GM23338 (cell line): ENCODE data around the gene GNLY. TPM values are rescaled to one million over a fixed set of nuclear protein-coding genes. Genes with fewer than 3 reads are reported as not detected.

Experiments used
- ATAC-seq: fragments of 200-7000 bp; cut with Tn5 transposase; 3 replicates; pipeline ENCODE4 v1.9.1; 2020
- DNase-seq: peaks from one replicate; pipeline ENCODE4 v3.0.0-alpha.2; 2015; ENCODE audit warnings: low spot score
- H2AFZ ChIP-seq: fragments of 200-600 bp; sonication (generic); 2 replicates; pipeline ENCODE4 v1.8.0; 2016; ENCODE audit warnings: antibody characterized with exemption, mild to moderate bottlenecking, moderate library complexity
- H3F3A ChIP-seq: fragments of 200-600 bp; sonication (generic); replicated peaks from 2 replicates; pipeline ENCODE4 v1.8.0; 2017; ENCODE audit warnings: antibody characterized with exemption, mixed run types, low read depth
- H3K27ac ChIP-seq: fragments of 200-600 bp; sonication (generic); 2 replicates; pipeline ENCODE4 v1.6.1; 2016; ENCODE audit warnings: low read depth
- H3K27me3 ChIP-seq: fragments of 200-600 bp; sonication (generic); 2 replicates; pipeline ENCODE4 v1.8.0; 2016; ENCODE audit warnings: mild to moderate bottlenecking, mixed run types, moderate library complexity; ENCODE audit not compliant: insufficient read depth
- H3K36me3 ChIP-seq: fragments of 200-600 bp; sonication (generic); 2 replicates; pipeline ENCODE4 v1.8.0; 2016; ENCODE audit warnings: mild to moderate bottlenecking; ENCODE audit not compliant: insufficient read depth
- H3K4me1 ChIP-seq: fragments of 200-600 bp; sonication (generic); 2 replicates; pipeline ENCODE4 v1.8.0; 2016; ENCODE audit warnings: mild to moderate bottlenecking, moderate library complexity; ENCODE audit not compliant: insufficient read depth
- H3K4me2 ChIP-seq: fragments of 200-600 bp; sonication (generic); 2 replicates; pipeline ENCODE4 v1.7.1; 2017; ENCODE audit warnings: mixed run types
- H3K4me3 ChIP-seq: fragments of 200-600 bp; sonication (generic); 2 replicates; pipeline ENCODE4 v1.6.1; 2016; ENCODE audit warnings: mixed run types
- H3K79me2 ChIP-seq: fragments of 200-600 bp; sonication (generic); replicated peaks from 2 replicates; pipeline ENCODE4 v1.8.0; 2017; ENCODE audit warnings: mild to moderate bottlenecking; ENCODE audit not compliant: insufficient read depth
- H3K9me2 ChIP-seq: fragments of 200-600 bp; sonication (generic); 2 replicates; pipeline ENCODE4 v1.8.0; 2017; ENCODE audit not compliant: insufficient read depth
- H4K20me1 ChIP-seq: fragments of 200-600 bp; sonication (generic); replicated peaks from 2 replicates; pipeline ENCODE4 v1.8.0; 2017; ENCODE audit warnings: mild to moderate bottlenecking; ENCODE audit not compliant: insufficient read depth
- H3K27ac Mint-ChIP-seq: 2 replicates; pipeline ENCODE4 v1.8.0; 2020; ENCODE audit warnings: inconsistent platforms, mild to moderate bottlenecking, moderate library complexity, mixed read lengths
- H3K27me3 Mint-ChIP-seq: 3 replicates; pipeline ENCODE4 v1.8.0; 2022; ENCODE audit warnings: low read depth, mild to moderate bottlenecking, moderate library complexity, mixed read lengths, inconsistent platforms; ENCODE audit not compliant: insufficient read depth, poor library complexity
- H3K36me3 Mint-ChIP-seq: 3 replicates; pipeline ENCODE4 v1.8.0; 2021; ENCODE audit warnings: low read depth, mild to moderate bottlenecking, inconsistent platforms, moderate library complexity, mixed read lengths
- H3K4me1 Mint-ChIP-seq: 3 replicates; pipeline ENCODE4 v1.8.0; 2020; ENCODE audit warnings: mild to moderate bottlenecking, inconsistent platforms, mixed read lengths
- H3K4me3 Mint-ChIP-seq: 3 replicates; pipeline ENCODE4 v1.8.0; 2021; ENCODE audit warnings: moderate library complexity, mild to moderate bottlenecking, inconsistent platforms, mixed read lengths
- H3K9me3 Mint-ChIP-seq: 3 replicates; pipeline ENCODE4 v1.8.0; 2020; ENCODE audit warnings: moderate library complexity, mild to moderate bottlenecking, inconsistent platforms, mixed read lengths
- CREB1 ChIP-seq: fragments of 250-450 bp; sonication (Bioruptor Pico); IDR thresholded peaks from 2 replicates; pipeline ENCODE4 v1.5.0; 2020; ENCODE audit warnings: low read depth, mild to moderate bottlenecking, moderate library complexity
- EZH2 ChIP-seq: fragments of 200-600 bp; sonication (generic); IDR thresholded peaks from one replicate; pipeline ENCODE4 v1.8.0; 2017; ENCODE audit warnings: antibody characterized with exemption, mild to moderate bottlenecking, low read depth; ENCODE audit not compliant: unreplicated experiment
- EZH2phosphoT487 ChIP-seq: fragments of 200-600 bp; sonication (generic); IDR thresholded peaks from one replicate; pipeline ENCODE4 v1.8.1; 2018; ENCODE audit warnings: antibody characterized with exemption; ENCODE audit not compliant: unreplicated experiment
- JUNB ChIP-seq: IDR thresholded peaks from one replicate; pipeline ENCODE4 v1.6.1; 2016; ENCODE audit warnings: antibody characterized with exemption; ENCODE audit not compliant: unreplicated experiment
- NANOG ChIP-seq: IDR thresholded peaks from 2 replicates; pipeline ENCODE4 v1.6.1; 2016; ENCODE audit warnings: antibody characterized with exemption, borderline replicate concordance
- POLR2AphosphoS5 ChIP-seq: IDR thresholded peaks from 2 replicates; pipeline ENCODE4 v1.6.1; 2016; ENCODE audit warnings: antibody characterized with exemption, low read depth
- STAT1 ChIP-seq: IDR thresholded peaks from one replicate; pipeline ENCODE4 v1.6.1; 2016; ENCODE audit warnings: antibody characterized with exemption; ENCODE audit not compliant: unreplicated experiment
- ZNF114 ChIP-seq: fragments of 250-450 bp; sonication (Bioruptor Pico); IDR thresholded peaks from 2 replicates; pipeline ENCODE4 v1.5.0; 2020; ENCODE audit warnings: mild to moderate bottlenecking, moderate library complexity
- ZNF331 ChIP-seq: fragments of 250-450 bp; sonication (Bioruptor Pico); IDR thresholded peaks from 2 replicates; pipeline ENCODE4 v1.5.0; 2020; ENCODE audit warnings: low read depth, mild to moderate bottlenecking, moderate library complexity
- polyA plus RNA-seq: library from polyadenylated mRNA; unstranded; fragments of >200 nt; fragmentation: Nextera tagmentation; extraction: Ambion mirVana; gene quantifications from 2 replicates; pipeline ENCODE4 v1.2.1, GENCODE V29; 2016
- total RNA-seq: library from RNA; depleted of rRNA; stranded (reverse); fragments of >200 nt; shearing (Covaris generic); gene quantifications from 2 replicates; pipeline ENCODE4 v1.2.3, GENCODE V29; 2014
- TF ChIP-seq, protein P1 (sequence below): IDR thresholded peaks from 2 replicates; pipeline ENCODE4 v1.6.1; 2016; ENCODE audit warnings: antibody characterized with exemption
- TF ChIP-seq, protein P2 (sequence below): IDR thresholded peaks from one replicate; pipeline ENCODE4 v1.6.1; 2018; ENCODE audit warnings: antibody characterized with exemption; ENCODE audit not compliant: unreplicated experiment
- TF ChIP-seq, protein P3 (sequence below), 2 experiments: fragments of 200-600 bp in 1 of 2; sonication (generic) in 1 of 2; conservative IDR thresholded peaks; 2 replicates each; pipeline versions ENCODE4 v1.5.1 to v1.6.1; 2016 to 2017; ENCODE audit warnings: antibody characterized with exemption in 2 of 2, low read depth in 2 of 2, mild to moderate bottlenecking in 2 of 2, moderate library complexity in 1 of 2
- TF ChIP-seq, protein P4 (sequence below): fragments of 250-450 bp; sonication (Bioruptor Pico); IDR thresholded peaks from 2 replicates; pipeline ENCODE4 v1.5.0; 2020; ENCODE audit warnings: mild to moderate bottlenecking, moderate library complexity

The GNLY gene
- total and polyA plus RNA-seq, 2 experiments from 2014 or later = not detected

DNA sequence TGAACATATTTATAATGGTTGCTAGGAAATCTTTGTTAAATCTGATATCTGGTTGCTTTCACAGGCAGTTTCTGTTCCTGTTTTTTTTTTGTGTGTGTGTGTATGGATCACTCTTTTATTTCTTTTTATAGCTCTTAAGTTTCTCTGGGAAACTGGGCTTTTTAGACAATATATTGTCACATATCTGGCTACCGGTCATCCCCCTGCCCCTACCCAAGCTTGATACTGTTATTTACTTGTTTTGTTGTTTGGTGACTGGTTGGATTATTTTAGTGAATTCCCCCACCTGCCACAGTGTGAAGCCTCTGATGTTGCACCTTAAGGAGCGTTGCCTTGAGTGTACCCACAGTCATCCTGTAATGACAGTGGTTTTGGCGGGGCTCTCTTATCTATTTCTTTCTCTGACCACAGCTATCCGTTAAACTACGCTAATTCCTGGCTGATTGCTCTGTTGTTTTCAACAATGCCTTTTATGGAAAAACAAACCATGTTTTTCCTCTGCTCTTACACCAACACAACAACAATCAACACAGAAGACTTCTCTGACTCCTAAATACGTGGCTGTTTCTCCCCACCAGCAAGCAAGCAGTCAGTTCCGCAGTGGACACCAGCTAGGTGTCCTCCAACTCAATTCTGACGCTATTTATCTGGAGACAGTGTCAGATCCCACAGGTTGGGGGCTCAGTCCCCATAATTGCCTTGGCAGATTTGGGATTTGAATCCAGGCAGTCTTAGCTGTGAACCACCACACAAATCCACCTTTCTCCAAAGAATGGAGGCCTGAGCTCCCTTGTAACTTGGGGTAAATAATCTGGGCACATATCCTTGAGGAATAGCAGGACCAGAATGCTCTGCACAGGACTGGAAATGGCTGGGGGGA is 10.9 kb downstream of the GNLY start:
- Histone ChIP-seq H3K4me2 (no peak overlapping the region), H2AFZ (no peak overlapping the region; the same call in 1 of the 2 replicates), H3F3A (no peaks in the 10 kb centered on the region), H3K27me3 (peaks cover 6% of the 10 kb centered on the region; the same call in 1 of the 2 replicates), H3K27ac (no peak overlapping the region), H3K36me3 (no peaks in the 10 kb centered on the region), H3K4me1 (peaks cover 16% of the 10 kb centered on the region), H4K20me1 (no peaks in the 10 kb centered on the region), H3K79me2 (no peaks in the 10 kb centered on the region), H3K9me2 (no peaks in the 10 kb centered on the region), H3K4me3 (no peak overlapping the region)
- no peak for ATAC-seq
- no peaks in the 10 kb centered on the region for H3K36me3 Mint-ChIP-seq
- H3K9me3 Mint-ChIP-seq = no peaks in the 10 kb centered on the region
- no peak for DNase-seq
- H3K4me3 Mint-ChIP-seq = no peak overlapping the region
- TF ChIP-seq POLR2AphosphoS5 = no peak
- TF ChIP-seq, protein P1, sequence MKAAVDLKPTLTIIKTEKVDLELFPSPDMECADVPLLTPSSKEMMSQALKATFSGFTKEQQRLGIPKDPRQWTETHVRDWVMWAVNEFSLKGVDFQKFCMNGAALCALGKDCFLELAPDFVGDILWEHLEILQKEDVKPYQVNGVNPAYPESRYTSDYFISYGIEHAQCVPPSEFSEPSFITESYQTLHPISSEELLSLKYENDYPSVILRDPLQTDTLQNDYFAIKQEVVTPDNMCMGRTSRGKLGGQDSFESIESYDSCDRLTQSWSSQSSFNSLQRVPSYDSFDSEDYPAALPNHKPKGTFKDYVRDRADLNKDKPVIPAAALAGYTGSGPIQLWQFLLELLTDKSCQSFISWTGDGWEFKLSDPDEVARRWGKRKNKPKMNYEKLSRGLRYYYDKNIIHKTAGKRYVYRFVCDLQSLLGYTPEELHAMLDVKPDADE = no peak
- TF ChIP-seq EZH2phosphoT487 = no peak
- TF ChIP-seq JUNB = no peak
- no peak for TF ChIP-seq ZNF114 (CRISPR knock-in tag)
- TF ChIP-seq ZNF331 (CRISPR knock-in tag) = no peak
- no peak for TF ChIP-seq NANOG
- TF ChIP-seq, protein P2, sequence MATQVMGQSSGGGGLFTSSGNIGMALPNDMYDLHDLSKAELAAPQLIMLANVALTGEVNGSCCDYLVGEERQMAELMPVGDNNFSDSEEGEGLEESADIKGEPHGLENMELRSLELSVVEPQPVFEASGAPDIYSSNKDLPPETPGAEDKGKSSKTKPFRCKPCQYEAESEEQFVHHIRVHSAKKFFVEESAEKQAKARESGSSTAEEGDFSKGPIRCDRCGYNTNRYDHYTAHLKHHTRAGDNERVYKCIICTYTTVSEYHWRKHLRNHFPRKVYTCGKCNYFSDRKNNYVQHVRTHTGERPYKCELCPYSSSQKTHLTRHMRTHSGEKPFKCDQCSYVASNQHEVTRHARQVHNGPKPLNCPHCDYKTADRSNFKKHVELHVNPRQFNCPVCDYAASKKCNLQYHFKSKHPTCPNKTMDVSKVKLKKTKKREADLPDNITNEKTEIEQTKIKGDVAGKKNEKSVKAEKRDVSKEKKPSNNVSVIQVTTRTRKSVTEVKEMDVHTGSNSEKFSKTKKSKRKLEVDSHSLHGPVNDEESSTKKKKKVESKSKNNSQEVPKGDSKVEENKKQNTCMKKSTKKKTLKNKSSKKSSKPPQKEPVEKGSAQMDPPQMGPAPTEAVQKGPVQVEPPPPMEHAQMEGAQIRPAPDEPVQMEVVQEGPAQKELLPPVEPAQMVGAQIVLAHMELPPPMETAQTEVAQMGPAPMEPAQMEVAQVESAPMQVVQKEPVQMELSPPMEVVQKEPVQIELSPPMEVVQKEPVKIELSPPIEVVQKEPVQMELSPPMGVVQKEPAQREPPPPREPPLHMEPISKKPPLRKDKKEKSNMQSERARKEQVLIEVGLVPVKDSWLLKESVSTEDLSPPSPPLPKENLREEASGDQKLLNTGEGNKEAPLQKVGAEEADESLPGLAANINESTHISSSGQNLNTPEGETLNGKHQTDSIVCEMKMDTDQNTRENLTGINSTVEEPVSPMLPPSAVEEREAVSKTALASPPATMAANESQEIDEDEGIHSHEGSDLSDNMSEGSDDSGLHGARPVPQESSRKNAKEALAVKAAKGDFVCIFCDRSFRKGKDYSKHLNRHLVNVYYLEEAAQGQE = no peak
- TF ChIP-seq CREB1 = no peak
- TF ChIP-seq, protein P3, sequence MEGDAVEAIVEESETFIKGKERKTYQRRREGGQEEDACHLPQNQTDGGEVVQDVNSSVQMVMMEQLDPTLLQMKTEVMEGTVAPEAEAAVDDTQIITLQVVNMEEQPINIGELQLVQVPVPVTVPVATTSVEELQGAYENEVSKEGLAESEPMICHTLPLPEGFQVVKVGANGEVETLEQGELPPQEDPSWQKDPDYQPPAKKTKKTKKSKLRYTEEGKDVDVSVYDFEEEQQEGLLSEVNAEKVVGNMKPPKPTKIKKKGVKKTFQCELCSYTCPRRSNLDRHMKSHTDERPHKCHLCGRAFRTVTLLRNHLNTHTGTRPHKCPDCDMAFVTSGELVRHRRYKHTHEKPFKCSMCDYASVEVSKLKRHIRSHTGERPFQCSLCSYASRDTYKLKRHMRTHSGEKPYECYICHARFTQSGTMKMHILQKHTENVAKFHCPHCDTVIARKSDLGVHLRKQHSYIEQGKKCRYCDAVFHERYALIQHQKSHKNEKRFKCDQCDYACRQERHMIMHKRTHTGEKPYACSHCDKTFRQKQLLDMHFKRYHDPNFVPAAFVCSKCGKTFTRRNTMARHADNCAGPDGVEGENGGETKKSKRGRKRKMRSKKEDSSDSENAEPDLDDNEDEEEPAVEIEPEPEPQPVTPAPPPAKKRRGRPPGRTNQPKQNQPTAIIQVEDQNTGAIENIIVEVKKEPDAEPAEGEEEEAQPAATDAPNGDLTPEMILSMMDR (conservative IDR thresholded peaks at IDR 0.05; ENCODE audit: low read depth in 2 of 2) = no peak
- TF ChIP-seq STAT1 = no peak
- no peak for TF ChIP-seq EZH2
- TF ChIP-seq, protein P4, sequence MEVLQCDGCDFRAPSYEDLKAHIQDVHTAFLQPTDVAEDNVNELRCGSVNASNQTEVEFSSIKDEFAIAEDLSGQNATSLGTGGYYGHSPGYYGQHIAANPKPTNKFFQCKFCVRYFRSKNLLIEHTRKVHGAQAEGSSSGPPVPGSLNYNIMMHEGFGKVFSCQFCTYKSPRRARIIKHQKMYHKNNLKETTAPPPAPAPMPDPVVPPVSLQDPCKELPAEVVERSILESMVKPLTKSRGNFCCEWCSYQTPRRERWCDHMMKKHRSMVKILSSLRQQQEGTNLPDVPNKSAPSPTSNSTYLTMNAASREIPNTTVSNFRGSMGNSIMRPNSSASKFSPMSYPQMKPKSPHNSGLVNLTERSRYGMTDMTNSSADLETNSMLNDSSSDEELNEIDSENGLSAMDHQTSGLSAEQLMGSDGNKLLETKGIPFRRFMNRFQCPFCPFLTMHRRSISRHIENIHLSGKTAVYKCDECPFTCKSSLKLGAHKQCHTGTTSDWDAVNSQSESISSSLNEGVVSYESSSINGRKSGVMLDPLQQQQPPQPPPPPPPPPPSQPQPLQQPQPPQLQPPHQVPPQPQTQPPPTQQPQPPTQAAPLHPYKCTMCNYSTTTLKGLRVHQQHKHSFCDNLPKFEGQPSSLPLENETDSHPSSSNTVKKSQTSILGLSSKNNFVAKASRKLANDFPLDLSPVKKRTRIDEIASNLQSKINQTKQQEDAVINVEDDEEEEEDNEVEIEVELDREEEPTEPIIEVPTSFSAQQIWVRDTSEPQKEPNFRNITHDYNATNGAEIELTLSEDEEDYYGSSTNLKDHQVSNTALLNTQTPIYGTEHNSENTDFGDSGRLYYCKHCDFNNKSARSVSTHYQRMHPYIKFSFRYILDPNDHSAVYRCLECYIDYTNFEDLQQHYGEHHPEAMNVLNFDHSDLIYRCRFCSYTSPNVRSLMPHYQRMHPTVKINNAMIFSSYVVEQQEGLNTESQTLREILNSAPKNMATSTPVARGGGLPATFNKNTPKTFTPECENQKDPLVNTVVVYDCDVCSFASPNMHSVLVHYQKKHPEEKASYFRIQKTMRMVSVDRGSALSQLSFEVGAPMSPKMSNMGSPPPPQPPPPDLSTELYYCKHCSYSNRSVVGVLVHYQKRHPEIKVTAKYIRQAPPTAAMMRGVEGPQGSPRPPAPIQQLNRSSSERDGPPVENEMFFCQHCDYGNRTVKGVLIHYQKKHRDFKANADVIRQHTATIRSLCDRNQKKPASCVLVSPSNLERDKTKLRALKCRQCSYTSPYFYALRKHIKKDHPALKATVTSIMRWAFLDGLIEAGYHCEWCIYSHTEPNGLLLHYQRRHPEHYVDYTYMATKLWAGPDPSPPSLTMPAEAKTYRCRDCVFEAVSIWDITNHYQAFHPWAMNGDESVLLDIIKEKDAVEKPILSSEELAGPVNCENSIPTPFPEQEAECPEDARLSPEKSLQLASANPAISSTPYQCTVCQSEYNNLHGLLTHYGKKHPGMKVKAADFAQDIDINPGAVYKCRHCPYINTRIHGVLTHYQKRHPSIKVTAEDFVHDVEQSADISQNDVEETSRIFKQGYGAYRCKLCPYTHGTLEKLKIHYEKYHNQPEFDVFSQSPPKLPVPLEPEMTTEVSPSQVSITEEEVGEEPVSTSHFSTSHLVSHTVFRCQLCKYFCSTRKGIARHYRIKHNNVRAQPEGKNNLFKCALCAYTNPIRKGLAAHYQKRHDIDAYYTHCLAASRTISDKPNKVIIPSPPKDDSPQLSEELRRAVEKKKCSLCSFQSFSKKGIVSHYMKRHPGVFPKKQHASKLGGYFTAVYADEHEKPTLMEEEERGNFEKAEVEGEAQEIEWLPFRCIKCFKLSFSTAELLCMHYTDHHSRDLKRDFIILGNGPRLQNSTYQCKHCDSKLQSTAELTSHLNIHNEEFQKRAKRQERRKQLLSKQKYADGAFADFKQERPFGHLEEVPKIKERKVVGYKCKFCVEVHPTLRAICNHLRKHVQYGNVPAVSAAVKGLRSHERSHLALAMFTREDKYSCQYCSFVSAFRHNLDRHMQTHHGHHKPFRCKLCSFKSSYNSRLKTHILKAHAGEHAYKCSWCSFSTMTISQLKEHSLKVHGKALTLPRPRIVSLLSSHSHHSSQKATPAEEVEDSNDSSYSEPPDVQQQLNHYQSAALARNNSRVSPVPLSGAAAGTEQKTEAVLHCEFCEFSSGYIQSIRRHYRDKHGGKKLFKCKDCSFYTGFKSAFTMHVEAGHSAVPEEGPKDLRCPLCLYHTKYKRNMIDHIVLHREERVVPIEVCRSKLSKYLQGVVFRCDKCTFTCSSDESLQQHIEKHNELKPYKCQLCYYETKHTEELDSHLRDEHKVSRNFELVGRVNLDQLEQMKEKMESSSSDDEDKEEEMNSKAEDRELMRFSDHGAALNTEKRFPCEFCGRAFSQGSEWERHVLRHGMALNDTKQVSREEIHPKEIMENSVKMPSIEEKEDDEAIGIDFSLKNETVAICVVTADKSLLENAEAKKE (CRISPR knock-in tag) = no peak
- no peak overlapping the region; the same call in 1 of the 2 replicates for H3K27ac Mint-ChIP-seq
- H3K27me3 Mint-ChIP-seq = peaks cover 6% of the 10 kb centered on the region
- H3K4me1 Mint-ChIP-seq = peaks cover 38% of the 10 kb centered on the region
